IPS-NIHi7 (cell line): Measurements from ENCODE around the gene KIAA0825.
A peak's percentile ranks its signal among the peaks of the same experiment; 100 is the strongest.
"Not testable (repeated sequence)": the region's sequence is repeated elsewhere in the genome, so short reads cannot be mapped to it uniquely, and the experiment has no call there.

Experiments used
- DNase-seq: peaks from one replicate; pipeline ENCODE4 v3.0.0; 2012; ENCODE audit warnings: mixed read lengths; ENCODE audit errors: extremely low spot score

KIAA0825 gene

DNA sequence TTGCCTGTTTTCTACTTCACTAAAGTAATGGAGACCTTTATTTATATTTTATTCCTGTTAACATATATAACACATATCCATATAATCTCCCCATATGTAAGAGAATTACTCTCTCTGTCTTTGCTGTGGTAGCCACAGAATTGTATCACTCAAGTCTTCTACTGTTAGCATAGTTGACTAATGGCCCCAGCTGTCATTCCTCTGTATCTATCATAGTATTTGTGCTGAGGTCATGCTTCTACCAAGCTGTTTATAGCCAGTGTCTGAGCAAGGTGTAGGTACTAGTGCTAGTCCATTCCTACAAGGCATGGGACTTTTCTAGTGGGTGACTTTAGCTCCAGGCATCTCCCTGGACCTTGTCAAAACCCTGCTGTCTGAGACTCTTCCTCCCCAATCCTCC, 244.1 kb downstream of the KIAA0825 start:
- no peak for DNase-seq

DNA sequence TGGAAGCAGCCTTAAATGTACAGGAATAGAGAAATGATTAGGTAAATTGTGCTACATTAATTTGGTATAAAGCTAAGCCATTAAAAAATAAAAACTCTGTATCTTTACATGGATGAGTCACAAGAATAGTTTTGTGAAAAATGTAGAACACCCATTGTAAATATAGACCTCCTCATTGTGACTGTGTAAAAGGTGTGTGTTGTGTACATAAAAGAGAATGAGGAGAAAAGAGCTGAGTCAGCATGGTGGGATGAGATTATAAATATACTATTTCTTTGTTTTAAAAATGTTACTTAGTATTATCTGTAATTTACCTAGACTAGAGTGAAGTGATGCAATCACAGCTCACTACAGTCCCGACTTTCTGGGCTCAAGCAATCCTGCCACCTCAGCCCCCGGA, 250.5 kb downstream of the KIAA0825 start:
- no peak for DNase-seq

GRCh38 chr5:94366811-94367210, 251.6 kb downstream of the KIAA0825 start:
- no peak for DNase-seq

GRCh38 chr5:94362857-94363256, 255.5 kb downstream of the KIAA0825 start:
- DNase-seq = no peak

DNA sequence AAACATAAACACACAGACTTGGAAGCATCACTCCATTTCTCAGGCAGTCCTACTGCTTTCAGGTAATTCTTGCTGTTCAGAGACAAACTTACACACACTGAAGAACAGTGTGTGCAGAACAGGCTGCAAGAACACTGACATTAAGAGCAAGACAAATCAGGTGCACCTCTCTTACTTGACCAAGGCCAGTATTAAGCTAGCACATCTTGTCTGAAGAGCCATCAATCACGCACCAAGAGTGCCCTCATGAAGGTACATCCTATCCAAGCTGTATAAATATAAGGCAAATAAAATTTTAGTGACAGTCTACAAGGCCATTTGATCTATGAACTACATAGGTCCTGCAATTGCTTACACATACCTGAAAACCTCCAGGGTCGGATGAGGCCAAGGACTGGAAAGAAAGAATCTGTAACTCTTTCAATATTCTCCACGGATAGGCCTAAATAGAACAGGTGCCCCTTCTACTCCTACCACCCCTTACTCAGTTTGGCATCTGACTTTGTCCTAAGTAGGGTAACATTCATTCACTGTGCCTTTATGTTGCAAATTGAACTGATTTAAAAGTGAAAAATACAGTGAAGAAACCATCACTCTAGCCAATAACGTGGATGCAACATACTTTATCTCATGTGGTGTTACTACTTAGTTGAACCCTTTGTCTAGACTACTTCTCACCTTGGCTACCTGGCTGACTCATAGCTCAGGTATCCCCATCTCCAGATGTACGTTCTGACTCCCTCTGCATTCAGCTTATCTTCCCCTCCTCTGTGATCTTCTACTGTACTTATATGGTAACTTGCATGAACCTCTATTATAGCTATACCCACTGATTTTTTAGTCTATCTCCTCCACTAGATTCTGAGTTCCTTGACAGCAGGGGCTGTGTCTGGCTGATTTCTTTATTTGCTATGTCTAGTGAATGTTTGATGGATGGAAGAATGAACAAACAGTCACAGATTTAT, 256.3 kb downstream of the KIAA0825 start:
- peak; percentile 80 for DNase-seq

DNA sequence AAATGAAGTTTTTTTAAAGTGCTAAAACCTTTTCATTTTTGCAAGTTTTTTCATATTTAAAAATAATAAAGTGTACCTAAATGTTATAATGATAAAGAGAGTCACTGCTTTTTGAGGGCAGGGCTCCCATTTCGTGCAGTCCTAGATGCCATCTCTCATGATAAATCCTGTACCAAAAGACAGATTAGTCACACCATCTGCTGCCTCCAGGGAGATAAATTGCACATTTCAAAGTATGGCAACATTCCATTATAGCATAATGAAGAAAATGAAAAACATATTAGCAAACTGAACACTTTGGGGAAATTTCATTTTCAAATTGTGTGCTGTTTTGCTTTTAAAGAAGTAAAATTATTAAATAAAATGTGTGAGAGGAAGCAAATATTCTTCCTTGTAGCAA, 257.2 kb downstream of the KIAA0825 start:
- DNase-seq = no peak

- DNase-seq = no peak
Observed at GRCh38 chr5:94360382-94361130, 257.8 kb downstream of the KIAA0825 start.

GRCh38 chr5:94359880-94360279, 258.5 kb downstream of the KIAA0825 start:
- DNase-seq = no peak

DNA sequence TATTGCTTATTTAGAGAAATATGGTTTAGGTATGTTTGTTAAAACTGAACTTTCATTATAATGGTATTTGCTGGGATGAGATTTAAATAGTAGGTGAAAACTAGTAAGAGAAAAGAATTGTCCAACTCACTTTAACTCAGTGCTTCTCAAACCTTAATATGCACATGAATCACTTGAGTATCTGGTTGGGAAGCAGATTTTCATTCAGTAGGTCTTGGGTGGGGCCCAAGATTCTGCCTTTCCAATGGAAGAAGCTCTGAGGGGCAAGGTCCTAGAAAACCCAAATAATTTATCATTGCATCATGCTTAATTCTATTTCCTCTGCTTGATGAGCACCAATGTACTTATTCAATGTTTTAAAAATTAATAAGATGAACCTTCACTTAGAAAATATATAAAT, 262.6 kb downstream of the KIAA0825 start:
- DNase-seq = no peak

GRCh38 chr5:94354837-94355485, 263.4 kb downstream of the KIAA0825 start:
- DNase-seq = not testable (repeated sequence)

GRCh38 chr5:94353605-94354004, 264.8 kb downstream of the KIAA0825 start:
- no peak for DNase-seq

DNA sequence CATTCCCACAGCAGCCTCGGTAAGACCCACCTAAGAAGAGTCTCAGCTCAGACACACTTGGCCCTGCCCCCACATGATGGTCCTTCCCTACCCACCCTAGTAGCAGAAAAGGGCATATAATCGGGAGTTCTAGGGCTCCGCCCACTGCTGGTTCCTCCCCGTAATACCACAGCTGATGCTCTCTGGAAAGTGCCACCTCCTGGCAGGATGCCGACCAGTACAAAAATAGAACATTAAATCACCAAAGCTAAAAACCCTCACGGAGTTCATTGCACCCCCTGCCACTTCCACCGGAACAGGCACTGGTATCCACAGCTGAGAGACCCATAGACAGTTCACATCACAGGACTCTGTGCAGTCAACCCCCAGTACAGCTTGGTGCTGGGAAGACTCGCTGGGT, 271.3 kb downstream of the KIAA0825 start:
- DNase-seq = no peak

- DNase-seq = no peak
Observed at GRCh38 chr5:94345257-94345656, 273.1 kb downstream of the KIAA0825 start.

GRCh38 chr5:94337617-94338016, 280.8 kb downstream of the KIAA0825 start:
- DNase-seq = no peak

- DNase-seq = no peak
Observed at GRCh38 chr5:94335936-94336335, 282.5 kb downstream of the KIAA0825 start.

DNA sequence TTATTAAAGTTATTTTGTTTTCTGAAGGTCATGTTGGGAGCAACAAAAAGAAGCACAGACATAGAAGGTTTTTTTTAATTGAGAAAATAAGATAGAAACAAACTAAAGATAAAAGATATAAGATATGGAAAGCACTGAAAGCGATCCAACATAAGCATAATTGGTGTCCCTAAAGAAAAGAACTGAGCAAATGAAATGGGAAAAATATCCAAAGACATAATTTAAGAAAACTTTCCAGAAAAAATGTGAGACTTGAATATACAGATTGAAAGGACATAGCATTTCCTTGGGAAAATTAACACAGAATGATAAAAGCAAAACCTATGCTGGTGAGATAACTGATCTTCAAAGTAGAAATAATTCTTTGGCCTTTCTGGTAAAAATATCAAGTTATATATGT, 289.3 kb downstream of the KIAA0825 start:
- DNase-seq = no peak

- no peak for DNase-seq
Observed at GRCh38 chr5:94326586-94326985, 291.8 kb downstream of the KIAA0825 start.

GRCh38 chr5:94316916-94317838, 301.2 kb downstream of the KIAA0825 start:
- DNase-seq = no peak

DNA sequence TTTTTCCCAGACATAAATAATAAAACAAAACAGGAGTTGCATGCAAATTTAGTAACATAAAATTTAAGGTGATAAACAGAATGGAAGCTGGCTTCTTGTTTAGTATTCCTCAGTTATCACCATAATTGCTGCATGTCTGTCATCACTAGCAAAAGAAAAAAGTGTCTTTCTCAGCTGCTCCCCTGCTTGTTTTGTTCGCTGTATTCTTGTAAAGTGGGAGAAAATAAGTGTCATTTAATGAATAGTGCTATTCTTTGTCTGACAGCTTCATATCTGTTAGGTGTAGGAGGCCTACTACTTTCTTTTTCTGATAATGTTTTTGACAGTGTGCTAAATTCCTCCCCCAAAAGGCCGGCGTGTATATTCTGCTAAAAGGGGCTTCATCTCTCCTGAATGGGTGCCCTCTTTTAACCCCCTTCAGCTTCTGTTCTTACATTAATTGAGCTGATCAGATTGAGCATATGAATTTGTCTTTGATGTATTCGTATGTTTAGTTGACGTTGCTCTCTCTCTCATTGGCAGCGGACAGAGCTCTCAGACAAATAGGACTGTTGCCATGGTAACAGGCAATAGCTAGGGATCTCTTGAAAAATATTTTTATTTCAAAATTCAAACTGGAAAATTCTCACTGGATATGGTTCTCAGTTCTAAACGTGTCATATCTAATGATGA, 303.8 kb downstream of the KIAA0825 start:
- DNase-seq = no peak

DNA sequence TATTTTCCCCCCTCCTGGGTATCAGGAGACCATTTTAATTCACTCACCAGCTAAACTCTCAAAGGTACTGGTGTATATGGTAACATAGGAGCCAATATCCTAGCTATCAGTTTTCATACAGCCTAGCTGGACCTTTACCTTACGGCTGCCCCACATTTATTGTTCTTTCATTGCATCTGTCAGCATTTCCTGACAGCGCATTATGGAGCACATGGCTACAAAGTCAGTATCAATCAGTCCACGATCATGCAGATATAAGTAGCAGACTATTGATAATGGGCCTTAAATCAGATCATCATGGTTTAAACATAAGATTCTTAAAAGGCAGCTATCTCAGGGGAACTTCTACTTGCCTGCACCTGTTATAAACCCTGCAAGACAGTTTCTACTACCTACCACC, 304.7 kb downstream of the KIAA0825 start:
- no peak for DNase-seq

DNA sequence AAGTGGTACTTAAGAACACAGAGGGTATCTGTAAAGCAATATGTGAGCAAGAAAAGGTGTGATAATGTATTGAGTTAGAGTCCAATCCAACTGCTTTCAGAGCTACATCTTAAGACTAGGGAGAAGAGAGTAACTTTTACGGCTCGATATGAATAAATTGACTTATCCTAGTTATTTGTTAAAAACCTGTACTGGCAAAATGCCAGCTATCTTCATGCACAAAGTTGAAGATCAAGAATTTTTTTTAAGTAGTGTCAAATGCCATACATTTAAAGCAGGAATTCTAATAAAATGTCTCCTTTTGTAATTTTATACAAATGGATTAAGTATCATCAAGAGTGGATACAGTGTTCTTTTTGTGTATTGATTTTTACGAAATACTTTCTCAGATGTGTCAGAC, 305.2 kb downstream of the KIAA0825 start:
- DNase-seq = no peak
